ENCODE results near the gene CSGALNACT2. TPM values are rescaled to one million over a fixed set of nuclear protein-coding genes. Genes with fewer than 3 reads are reported as not detected.

Gene CSGALNACT2
- total RNA-seq, 1 experiment from 2014 or later = 6.4 TPM

GRCh38 chr10:43158636-43159035, 20.4 kb downstream of the CSGALNACT2 start:
- CTCF ChIA-PET = no interaction called here

DNA sequence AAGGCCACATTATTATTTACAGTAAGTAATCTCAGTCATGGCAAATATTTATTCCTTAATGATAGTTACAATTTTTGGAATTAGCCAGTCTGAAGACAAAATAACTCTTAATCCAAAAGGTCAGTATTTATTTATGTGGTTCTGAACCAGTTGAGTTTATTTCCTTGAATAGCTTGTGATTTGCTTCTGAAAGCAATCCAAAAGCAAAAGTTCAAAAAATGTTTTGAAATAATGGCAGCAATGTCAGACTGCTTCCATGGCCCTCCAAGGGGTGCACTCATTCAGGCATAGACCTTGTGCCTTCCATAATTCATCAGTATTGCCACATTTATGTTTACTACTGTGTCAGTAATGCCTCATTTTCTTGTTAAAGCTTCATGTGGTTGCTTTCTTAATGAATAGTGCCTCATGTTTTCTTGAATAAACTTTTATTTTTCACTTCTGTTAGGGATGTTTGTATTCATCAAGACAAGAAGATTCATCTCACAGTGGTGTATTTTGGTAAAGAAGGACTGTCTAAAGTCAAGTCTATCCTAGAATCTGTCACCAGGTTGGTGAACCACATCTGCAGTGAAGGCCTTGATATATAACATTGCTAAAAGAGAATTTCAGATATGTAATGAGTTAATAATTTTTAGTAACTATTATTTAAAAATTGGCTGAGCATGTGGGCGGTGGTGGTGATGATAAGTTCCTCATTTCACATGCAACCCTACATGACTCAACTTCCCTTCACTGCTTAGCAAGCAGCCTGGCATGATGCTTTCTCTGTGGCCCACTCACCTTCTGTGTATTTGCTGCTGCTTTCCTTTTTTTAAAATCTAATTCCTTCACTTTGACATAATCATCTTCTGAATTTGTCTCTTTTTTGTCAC, 22.0 kb downstream of the CSGALNACT2 start:
- no TSS peak for BruUV-seq (replicated peaks)
- H3K9me3 Mint-ChIP-seq (ENCODE audit: unreplicated experiment) = no peaks in the 10 kb centered on the region
- Histone ChIP-seq H3K4me3 (ENCODE audit: low read depth, low read length) (no peak overlapping the region), H3K27me3 (replicated peaks; ENCODE audit: control insufficient read depth, insufficient read depth, low read length) (no peaks in the 10 kb centered on the region), H3K4me1 (peaks cover 5% of the 10 kb centered on the region; the same call in 1 of the 2 replicates), H3K9me3 (no peaks in the 10 kb centered on the region), H3K36me3 (ENCODE audit: control insufficient read depth, insufficient read depth, low read length) (no peaks in the 10 kb centered on the region)
- H3K4me1 Mint-ChIP-seq (ENCODE audit: low read depth, unreplicated experiment) = no peaks in the 10 kb centered on the region
- intact Hi-C loops (cut with micrococcal nuclease; ENCODE audit: unreplicated experiment) = no loop called here
- no peak for DNase-seq
- H3K4me3 Mint-ChIP-seq (ENCODE audit: unreplicated experiment) = no peak overlapping the region
- H3K36me3 Mint-ChIP-seq (ENCODE audit: insufficient read depth, unreplicated experiment) = no peaks in the 10 kb centered on the region
- CTCF ChIA-PET = no interaction called here
- no peak overlapping the region for H3K27ac Mint-ChIP-seq (ENCODE audit: unreplicated experiment)
- H3K27me3 Mint-ChIP-seq (ENCODE audit: insufficient read depth, unreplicated experiment) = no peaks in the 10 kb centered on the region
- TF ChIP-seq CTCF (IDR thresholded peaks at IDR 0.05; ENCODE audit: insufficient read depth in 1 of 2, low read depth in 1 of 2, low read length in 1 of 2, severe bottlenecking in 1 of 2, unreplicated experiment in 1 of 2) = no peak
- POLR2A ChIA-PET = no interaction called here

More at GRCh38 chr10:43158636-43159035, 20.4 kb downstream of the CSGALNACT2 start:
- no peak overlapping the region for H3K4me3 ChIP-seq (ENCODE audit: low read depth, low read length)
- intact Hi-C loops (cut with micrococcal nuclease; ENCODE audit: unreplicated experiment) = no loop called here
- Mint-ChIP-seq H3K4me1 (ENCODE audit: low read depth, unreplicated experiment) (no peaks in the 10 kb centered on the region), H3K36me3 (ENCODE audit: insufficient read depth, unreplicated experiment) (no peaks in the 10 kb centered on the region), H3K27ac (ENCODE audit: unreplicated experiment) (no peak overlapping the region), H3K27me3 (ENCODE audit: insufficient read depth, unreplicated experiment) (no peaks in the 10 kb centered on the region), H3K4me3 (ENCODE audit: unreplicated experiment) (no peak overlapping the region), H3K9me3 (ENCODE audit: unreplicated experiment) (no peaks in the 10 kb centered on the region)
- peaks cover 5% of the 10 kb centered on the region; the same call in 1 of the 2 replicates for H3K4me1 ChIP-seq
- H3K27me3 ChIP-seq (replicated peaks; ENCODE audit: control insufficient read depth, insufficient read depth, low read length) = no peaks in the 10 kb centered on the region
- H3K9me3 ChIP-seq = no peaks in the 10 kb centered on the region
- no peak for TF ChIP-seq CTCF (IDR thresholded peaks at IDR 0.05; ENCODE audit: insufficient read depth in 1 of 2, low read depth in 1 of 2, low read length in 1 of 2, severe bottlenecking in 1 of 2, unreplicated experiment in 1 of 2)
- BruUV-seq (replicated peaks) = no TSS peak
- POLR2A ChIA-PET = no interaction called here
- DNase-seq = no peak
- H3K36me3 ChIP-seq (ENCODE audit: control insufficient read depth, insufficient read depth, low read length) = no peaks in the 10 kb centered on the region

DNA sequence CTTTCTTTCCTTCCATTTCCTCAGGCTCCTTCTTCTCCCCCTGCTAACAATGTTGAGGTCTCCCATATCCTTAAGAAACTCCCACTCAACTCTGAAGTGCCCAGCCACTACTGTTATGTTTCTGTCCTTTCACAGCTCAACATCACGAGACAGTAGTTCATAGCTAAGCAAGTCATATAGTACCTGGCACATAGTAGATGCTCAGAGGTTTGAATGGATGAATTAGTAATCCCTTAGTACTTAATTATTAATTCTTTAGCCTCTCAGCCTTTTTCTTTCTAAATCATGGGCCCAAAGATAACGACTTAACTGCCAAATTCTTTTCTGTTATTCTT, 22.6 kb downstream of the CSGALNACT2 start:
- DNase-seq = no peak
- Histone ChIP-seq H3K4me3 (ENCODE audit: low read depth, low read length) (no peak overlapping the region), H3K36me3 (ENCODE audit: control insufficient read depth, insufficient read depth, low read length) (no peaks in the 10 kb centered on the region), H3K9me3 (no peaks in the 10 kb centered on the region), H3K27me3 (replicated peaks; ENCODE audit: control insufficient read depth, insufficient read depth, low read length) (no peaks in the 10 kb centered on the region), H3K4me1 (peaks cover 5% of the 10 kb centered on the region; the same call in 1 of the 2 replicates)
- no peaks in the 10 kb centered on the region for H3K9me3 Mint-ChIP-seq (ENCODE audit: unreplicated experiment)
- H3K27ac Mint-ChIP-seq (ENCODE audit: unreplicated experiment) = no peak overlapping the region
- CTCF ChIA-PET = interaction anchor here (0.9 kb wide), 1 partner anchor 16 kb away, joined by 8 read pairs; no protein-coding TSS in a partner anchor
- H3K27me3 Mint-ChIP-seq (ENCODE audit: insufficient read depth, unreplicated experiment) = no peaks in the 10 kb centered on the region
- H3K36me3 Mint-ChIP-seq (ENCODE audit: insufficient read depth, unreplicated experiment) = no peaks in the 10 kb centered on the region
- intact Hi-C loops (cut with micrococcal nuclease; ENCODE audit: unreplicated experiment) = no loop called here
- H3K4me3 Mint-ChIP-seq (ENCODE audit: unreplicated experiment) = no peak overlapping the region
- no peak for TF ChIP-seq CTCF (IDR thresholded peaks at IDR 0.05; ENCODE audit: insufficient read depth in 1 of 2, low read depth in 1 of 2, low read length in 1 of 2, severe bottlenecking in 1 of 2, unreplicated experiment in 1 of 2)
- no TSS peak for BruUV-seq (replicated peaks)
- no peaks in the 10 kb centered on the region for H3K4me1 Mint-ChIP-seq (ENCODE audit: low read depth, unreplicated experiment)
- POLR2A ChIA-PET = no interaction called here
